Activated T-cell treated with anti-CD3 and anti-CD28 coated beads for 48 hours (primary cell): ENCODE results near the gene ENAM.
A peak's percentile ranks its signal among the peaks of the same experiment; 100 is the strongest.

Source experiments
- DNase-seq: peaks from one replicate; pipeline ENCODE4 v3.0.0-alpha.2; 2020; ENCODE audit warnings: low read depth

ENAM gene

GRCh38 chr4:70628444-70628843 lies at the start of gene ENAM:
Gene ENAM, plus strand, starts transcription at chr4:70628744. Its CDS starts 757 bp downstream, at chr4:70629501.
- no peak for DNase-seq

- no peak for DNase-seq
Observed at GRCh38 chr4:70581980-70582379, 46.6 kb upstream of the ENAM start.

DNA sequence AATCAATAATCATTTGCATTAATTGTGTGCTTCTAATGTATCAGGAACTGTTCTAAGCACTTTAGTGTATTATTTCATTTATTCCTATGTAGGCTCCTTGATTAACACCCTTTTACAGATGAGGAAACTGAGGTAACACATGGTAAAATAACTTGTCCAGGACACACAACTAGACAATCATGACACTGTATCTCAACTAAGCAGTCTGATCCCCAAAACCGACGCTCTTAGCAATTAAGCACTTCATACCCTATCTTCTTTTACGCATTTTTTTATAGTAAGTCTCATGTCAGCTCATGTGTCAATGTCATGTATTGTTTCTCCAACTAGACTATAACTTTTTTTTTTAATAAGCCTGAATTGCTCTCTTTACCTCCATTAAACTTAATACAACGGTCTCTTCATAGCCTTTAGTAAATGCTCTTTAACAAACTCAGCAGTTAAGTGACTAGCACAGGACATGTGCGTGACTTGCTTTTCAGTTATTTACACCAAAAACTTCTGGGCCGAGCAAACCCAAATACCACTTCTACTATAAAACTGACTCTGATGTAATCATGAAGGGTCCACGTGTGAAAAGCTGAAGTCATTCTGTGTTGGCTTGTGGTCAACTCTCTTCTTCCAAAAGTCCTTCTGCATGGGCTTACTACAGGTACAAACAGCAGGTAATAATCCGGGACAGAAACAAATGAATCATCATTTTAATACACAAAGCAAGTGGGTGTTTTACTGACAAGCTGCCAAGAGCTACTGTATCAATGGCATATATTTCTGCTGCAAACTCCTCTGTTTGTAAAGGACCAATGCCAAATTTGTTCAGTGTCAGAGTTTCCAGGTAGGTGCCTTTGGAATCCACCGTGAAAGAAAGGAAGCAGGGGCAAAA lies 44.4 kb upstream of the ENAM start:
- no peak for DNase-seq

DNA sequence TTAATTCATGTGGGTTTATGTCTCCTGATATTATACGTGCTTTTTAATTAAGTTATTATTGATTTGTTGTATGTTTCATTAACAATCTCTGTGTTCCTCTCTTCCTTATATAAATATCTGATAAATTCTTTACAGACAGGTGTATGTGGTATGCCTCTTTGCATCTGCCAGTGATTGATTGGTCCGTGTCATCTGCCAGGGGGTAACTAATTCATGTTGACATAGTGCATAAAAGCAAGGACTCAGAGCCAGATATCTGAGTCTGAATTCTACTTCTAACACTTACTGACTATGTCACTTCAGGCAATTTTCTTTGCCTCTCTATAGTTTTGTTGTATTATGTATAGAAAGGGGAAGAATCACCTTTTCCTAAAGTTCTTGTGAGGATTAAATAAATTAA lies 41.7 kb upstream of the ENAM start:
- no peak for DNase-seq

DNA sequence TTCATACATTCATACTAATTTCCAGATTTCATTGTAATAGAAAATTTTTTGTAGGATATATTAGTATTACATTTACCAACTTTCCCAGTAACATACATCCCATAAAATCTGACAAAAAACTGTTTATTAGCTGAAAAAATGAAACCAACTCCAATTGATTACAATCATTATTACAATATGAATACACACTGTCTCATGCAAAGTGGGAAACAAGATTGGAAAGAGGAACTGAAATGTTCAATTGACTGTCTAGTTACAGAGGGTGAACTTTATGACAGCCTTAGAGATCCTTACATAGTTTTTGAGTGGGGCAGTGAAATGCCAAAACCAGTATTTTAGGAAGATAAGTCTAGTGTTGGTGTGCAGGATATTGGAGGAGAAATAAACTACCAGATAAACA lies 38.8 kb upstream of the ENAM start:
- no peak for DNase-seq

- no peak for DNase-seq
Observed at GRCh38 chr4:70591955-70592582, 36.5 kb upstream of the ENAM start, which contains the start of gene AMBN. Gene AMBN, plus strand, starts transcription at chr4:70592256. Its CDS starts 103 bp downstream, at chr4:70592359.

GRCh38 chr4:70594196-70594595 lies 34.3 kb upstream of the ENAM start:
- DNase-seq = no peak

GRCh38 chr4:70600305-70600704 lies 28.2 kb upstream of the ENAM start:
- no peak for DNase-seq

GRCh38 chr4:70600977-70601376 lies 27.6 kb upstream of the ENAM start:
- DNase-seq = no peak

- DNase-seq = peak; percentile 33
Observed at GRCh38 chr4:70601422-70602039, 27.0 kb upstream of the ENAM start.

DNA sequence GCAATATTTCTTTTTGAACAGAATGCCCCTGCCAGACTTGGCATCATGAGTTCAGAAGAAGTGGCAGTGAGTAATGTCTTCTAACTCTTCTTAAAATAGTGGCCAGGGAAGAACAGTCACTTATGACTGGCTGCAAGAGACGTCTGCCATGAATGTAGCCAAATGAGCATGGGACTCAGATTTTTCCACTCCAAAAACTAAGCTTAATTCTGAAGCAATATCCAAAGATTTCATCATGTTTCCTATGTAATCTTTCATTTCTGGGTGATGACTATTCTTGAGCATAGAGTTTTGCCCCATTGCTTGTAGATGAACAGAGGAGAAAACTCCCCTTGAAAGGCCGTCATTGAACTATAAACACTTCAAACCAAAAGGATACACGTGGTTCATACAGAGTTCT lies 24.7 kb upstream of the ENAM start:
- DNase-seq = no peak

GRCh38 chr4:70606459-70606858 lies 22.1 kb upstream of the ENAM start:
- no peak for DNase-seq

GRCh38 chr4:70607334-70607853 lies 21.1 kb upstream of the ENAM start:
- DNase-seq = no peak

DNA sequence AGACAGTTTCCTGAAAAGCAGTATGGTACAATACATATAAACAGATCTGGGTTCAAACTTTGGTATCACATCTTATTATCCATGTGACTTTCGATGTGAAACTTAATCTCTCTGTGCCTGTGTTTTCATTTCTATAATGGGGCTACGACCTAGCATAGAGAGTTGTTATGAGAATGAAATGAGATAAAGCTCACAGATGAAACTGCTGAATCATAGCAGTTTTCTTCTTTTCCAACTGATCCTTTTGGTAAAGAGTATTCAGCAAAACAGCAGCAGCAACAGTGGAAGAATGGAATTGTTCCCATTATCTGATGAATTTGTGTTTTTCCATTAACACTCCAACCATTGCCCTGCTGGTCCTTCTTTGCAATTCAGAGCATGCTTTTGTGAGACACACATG lies 20.2 kb upstream of the ENAM start:
- DNase-seq = no peak

DNA sequence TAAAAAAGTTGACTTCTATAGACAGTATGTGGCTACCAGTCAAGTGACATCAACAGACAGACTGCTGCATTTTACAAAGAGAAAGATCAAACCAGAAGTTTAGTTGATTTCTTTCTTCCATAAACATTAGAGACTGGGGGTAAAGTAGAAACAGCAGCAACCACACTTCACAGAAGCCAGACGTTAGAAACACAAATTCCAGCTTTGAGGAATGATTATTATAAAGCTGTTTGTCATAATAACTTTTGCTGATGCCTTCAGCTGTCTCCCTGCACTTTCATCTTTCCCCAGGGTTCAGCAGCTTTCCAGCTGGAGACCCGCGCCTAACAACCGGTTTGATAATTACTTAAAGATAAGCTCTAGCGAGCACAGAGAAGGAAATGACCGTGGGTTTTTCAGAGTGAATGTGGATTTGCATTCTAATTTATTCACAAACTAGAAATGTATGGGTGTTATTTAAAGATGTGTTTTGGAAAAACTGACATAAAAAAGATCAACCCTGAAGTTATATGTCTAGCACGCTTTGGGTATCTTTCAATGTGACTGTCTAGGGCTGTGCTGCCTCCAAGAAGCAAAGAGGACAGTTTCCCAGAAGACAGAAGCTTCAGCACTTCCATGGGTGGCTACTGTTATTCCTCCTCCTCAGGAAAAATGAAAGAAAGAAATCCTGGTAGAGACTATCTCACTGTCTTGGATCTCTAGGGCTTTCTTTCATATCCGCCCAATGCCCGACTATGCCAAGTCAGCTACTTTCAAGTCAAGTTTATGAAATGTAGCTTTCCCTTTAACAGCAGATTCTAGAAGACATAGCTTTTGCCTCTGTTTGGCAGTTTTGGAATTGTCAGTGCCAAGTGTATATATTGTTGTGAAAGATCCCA lies 15.0 kb upstream of the ENAM start:
- no peak for DNase-seq

DNA sequence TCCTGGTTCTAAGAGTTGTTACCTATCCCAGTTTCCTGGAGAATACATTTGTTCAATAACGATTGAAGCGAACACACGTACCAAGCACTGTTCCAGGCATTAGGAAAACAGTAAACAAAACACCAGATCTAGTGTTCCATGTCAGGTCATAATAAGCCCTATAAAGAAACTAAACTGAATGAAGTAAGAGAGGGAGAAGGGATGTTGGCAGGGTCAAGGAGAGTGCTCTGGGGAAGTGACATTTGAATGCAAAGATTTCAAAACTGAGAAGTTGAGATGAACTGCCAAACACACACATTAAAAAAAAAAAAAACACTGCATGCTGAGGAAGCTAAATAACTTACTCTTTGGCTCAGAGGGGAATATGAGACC lies 14.4 kb upstream of the ENAM start:
- DNase-seq = no peak

DNA sequence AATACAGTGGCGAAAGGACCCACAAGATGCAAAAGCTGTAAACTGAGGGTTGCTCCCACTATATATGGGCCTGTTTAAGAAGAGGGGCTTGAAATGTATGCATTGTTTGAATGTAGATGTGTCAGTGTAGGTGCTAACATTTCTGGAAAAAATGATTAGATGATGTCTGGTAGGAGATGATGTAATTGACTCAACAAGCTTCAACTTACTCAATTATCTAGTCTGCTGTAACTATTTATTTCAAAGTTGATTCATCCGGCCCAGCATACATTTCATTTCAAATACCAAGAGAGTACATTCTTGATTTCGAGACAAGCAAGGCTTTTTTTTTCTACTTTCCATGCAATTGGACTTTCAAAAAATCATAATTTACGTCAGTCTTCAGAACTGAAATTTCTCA lies 9.3 kb upstream of the ENAM start:
- no peak for DNase-seq

GRCh38 chr4:70619778-70620177 lies 8.8 kb upstream of the ENAM start:
- DNase-seq = no peak

GRCh38 chr4:70623323-70623722 lies 5.2 kb upstream of the ENAM start:
- DNase-seq = no peak

GRCh38 chr4:70624226-70624793 lies 4.2 kb upstream of the ENAM start:
- DNase-seq = no peak

DNA sequence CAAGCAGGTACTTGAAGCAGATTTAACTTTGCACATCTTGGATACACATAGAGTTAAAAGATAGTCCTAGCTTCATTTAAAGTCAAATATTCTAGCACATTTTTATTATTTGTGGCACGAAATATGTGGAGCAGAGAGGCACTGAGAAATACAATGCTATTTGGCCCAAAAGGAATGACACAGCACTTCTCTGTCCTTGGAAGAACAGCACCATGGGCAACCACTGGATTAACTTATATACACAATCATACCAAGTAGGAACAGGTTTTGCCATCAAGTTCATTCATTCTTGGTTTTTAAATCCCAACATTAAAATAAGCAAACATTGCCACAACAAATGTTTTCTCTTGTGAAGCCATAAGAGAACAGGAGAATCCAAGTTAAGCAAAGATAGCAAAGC lies 924 bp upstream of the ENAM start:
- no peak for DNase-seq
